GM12878 (cell line): ENCODE data around the gene NR3C1.

Experiments
- FOS ChIP-seq: IDR thresholded peaks from 3 replicates; pipeline ENCODE4 v1.6.1; 2011; ENCODE audit warnings: borderline replicate concordance; ENCODE audit not compliant: insufficient read length; ENCODE audit errors: extremely low read depth
- HDAC6 ChIP-seq: fragments of 200-600 bp; sonication (generic); IDR thresholded peaks from one replicate; pipeline ENCODE4 v1.8.0; 2017; ENCODE audit warnings: antibody characterized with exemption; ENCODE audit not compliant: unreplicated experiment
- SMC3 ChIP-seq: IDR thresholded peaks from 2 replicates; pipeline ENCODE4 v1.6.1; 2011; ENCODE audit warnings: low read length, improper control_type of control experiment, borderline replicate concordance
- TCF12 ChIP-seq: IDR thresholded peaks from 2 replicates; pipeline ENCODE4 v1.6.1; 2011; ENCODE audit warnings: low read depth, mild to moderate bottlenecking, low read length
- TF ChIP-seq, protein P1 (sequence below): fragments of 450-650 bp; IDR thresholded peaks from 2 replicates; pipeline ENCODE4 v1.6.1; 2017; ENCODE audit warnings: low read depth, mild to moderate bottlenecking, moderate library complexity
- TF ChIP-seq, protein P2 (sequence below), 3 experiments: IDR thresholded peaks in 2 of 3; conservative IDR thresholded peaks in 1 of 3; 2 replicates each; pipeline ENCODE4 v1.5.1; 2011; ENCODE audit warnings: low read depth in 3 of 3, low read length in 3 of 3, mild to moderate bottlenecking in 3 of 3, control low read depth in 2 of 3, moderate library complexity in 2 of 3, inconsistent platforms in 1 of 3, mixed read lengths in 1 of 3; ENCODE audit not compliant: control insufficient read depth in 2 of 3, insufficient read depth in 1 of 3; ENCODE audit errors: extremely low read depth in 1 of 3

DNA sequence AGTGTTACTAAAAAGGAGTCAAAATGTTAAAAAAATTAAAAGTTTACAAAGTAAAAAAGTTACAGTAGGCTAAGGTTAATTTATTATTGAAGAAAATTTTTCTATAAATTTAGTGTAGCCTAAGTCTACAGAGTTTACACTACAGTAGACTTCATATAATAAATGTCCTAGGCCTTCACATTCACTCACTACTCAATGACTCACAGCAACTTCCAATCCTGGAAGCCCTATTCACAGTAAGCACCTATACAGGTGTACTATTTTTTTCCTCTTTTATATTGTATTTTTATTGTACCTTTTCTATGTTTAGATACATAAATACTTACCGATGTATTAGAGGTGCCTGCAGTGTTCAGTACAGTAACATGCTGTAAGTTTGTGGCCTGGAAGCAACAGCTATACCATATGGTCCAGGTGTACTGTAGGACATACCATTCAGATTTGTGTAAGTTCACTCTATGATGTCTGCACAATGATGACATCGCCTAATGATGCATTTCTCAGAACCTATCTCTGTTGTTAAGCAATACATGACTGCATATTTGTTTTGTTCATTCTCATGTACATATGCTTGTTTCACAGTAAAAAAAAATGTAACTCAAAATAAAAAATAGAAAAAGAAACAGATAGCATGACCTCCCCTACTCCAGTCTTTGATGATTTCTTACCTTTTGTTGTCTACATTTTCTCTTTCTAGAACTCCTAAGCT, 64.7 kb downstream of the NR3C1 start:
- TF ChIP-seq, protein P1, sequence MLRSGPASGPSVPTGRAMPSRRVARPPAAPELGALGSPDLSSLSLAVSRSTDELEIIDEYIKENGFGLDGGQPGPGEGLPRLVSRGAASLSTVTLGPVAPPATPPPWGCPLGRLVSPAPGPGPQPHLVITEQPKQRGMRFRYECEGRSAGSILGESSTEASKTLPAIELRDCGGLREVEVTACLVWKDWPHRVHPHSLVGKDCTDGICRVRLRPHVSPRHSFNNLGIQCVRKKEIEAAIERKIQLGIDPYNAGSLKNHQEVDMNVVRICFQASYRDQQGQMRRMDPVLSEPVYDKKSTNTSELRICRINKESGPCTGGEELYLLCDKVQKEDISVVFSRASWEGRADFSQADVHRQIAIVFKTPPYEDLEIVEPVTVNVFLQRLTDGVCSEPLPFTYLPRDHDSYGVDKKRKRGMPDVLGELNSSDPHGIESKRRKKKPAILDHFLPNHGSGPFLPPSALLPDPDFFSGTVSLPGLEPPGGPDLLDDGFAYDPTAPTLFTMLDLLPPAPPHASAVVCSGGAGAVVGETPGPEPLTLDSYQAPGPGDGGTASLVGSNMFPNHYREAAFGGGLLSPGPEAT, result no peak
- no peak for TF ChIP-seq SMC3
- no peak for TF ChIP-seq TCF12
- TF ChIP-seq, protein P2, sequence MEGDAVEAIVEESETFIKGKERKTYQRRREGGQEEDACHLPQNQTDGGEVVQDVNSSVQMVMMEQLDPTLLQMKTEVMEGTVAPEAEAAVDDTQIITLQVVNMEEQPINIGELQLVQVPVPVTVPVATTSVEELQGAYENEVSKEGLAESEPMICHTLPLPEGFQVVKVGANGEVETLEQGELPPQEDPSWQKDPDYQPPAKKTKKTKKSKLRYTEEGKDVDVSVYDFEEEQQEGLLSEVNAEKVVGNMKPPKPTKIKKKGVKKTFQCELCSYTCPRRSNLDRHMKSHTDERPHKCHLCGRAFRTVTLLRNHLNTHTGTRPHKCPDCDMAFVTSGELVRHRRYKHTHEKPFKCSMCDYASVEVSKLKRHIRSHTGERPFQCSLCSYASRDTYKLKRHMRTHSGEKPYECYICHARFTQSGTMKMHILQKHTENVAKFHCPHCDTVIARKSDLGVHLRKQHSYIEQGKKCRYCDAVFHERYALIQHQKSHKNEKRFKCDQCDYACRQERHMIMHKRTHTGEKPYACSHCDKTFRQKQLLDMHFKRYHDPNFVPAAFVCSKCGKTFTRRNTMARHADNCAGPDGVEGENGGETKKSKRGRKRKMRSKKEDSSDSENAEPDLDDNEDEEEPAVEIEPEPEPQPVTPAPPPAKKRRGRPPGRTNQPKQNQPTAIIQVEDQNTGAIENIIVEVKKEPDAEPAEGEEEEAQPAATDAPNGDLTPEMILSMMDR (IDR thresholded peaks at IDR 0.05 in 2 of 3, conservative IDR thresholded peaks at IDR 0.05 in 1 of 3; ENCODE audit: control insufficient read depth in 2 of 3, extremely low read depth in 1 of 3, insufficient read depth in 1 of 3, low read depth in 3 of 3, low read length in 3 of 3), result no peak
- TF ChIP-seq HDAC6, result no peak
- TF ChIP-seq FOS, result no peak
